ENCODE results near the gene EGF.

GRCh38 chr4:110061076-110061475, 148.4 kb downstream of the EGF start:
- no peak for TF ChIP-seq PATZ1 (CRISPR knock-in tag; IDR thresholded peaks at IDR 0.05; ENCODE audit: borderline replicate concordance)
- TF ChIP-seq RARB (CRISPR knock-in tag; IDR thresholded peaks at IDR 0.05): no peak
- TF ChIP-seq ZC3H10 (CRISPR knock-in tag; IDR thresholded peaks at IDR 0.05): no peak
- TF ChIP-seq PPARA (CRISPR knock-in tag; IDR thresholded peaks at IDR 0.05; ENCODE audit: borderline replicate concordance): no peak
- TF ChIP-seq SNAI2 (CRISPR knock-in tag; IDR thresholded peaks at IDR 0.05): no peak
- TF ChIP-seq ZFP30 (CRISPR knock-in tag; IDR thresholded peaks at IDR 0.05): no peak
- no peak for TF ChIP-seq TOX (CRISPR knock-in tag; IDR thresholded peaks at IDR 0.05; ENCODE audit: borderline replicate concordance)
- TF ChIP-seq ESRRG (CRISPR knock-in tag; IDR thresholded peaks at IDR 0.05): no peak
- no peak for TF ChIP-seq TSHZ2 (CRISPR knock-in tag; IDR thresholded peaks at IDR 0.05)
- no peak for TF ChIP-seq CSDC2 (CRISPR knock-in tag; IDR thresholded peaks at IDR 0.05)
- no peak for TF ChIP-seq CREB5 (CRISPR knock-in tag; IDR thresholded peaks at IDR 0.05; ENCODE audit: low read depth)
- no peak for TF ChIP-seq ZNF70 (CRISPR knock-in tag; IDR thresholded peaks at IDR 0.05)
- TF ChIP-seq OSR1 (CRISPR knock-in tag; IDR thresholded peaks at IDR 0.05): no peak
- no peak for TF ChIP-seq CSRNP3 (CRISPR knock-in tag; IDR thresholded peaks at IDR 0.05)

All from SK-N-SH treated with all-trans-retinoic acid at 6 μM for 48 hours (cell line).